GM12874 (cell line): ENCODE data around the gene GUCA1A.

Experiments used
- CTCF ChIP-seq: IDR thresholded peaks from 2 replicates; pipeline ENCODE4 v1.5.1; 2011; ENCODE audit warnings: low read depth, mild to moderate bottlenecking, control low read depth, low read length, moderate library complexity; ENCODE audit not compliant: insufficient read depth

Gene GUCA1A

GRCh38 chr6:42150254-42150653 is 22.9 kb upstream of the GUCA1A start:
- TF ChIP-seq CTCF, result no peak

- TF ChIP-seq CTCF, result no peak
These were observed 21.1 kb upstream of the GUCA1A start for GRCh38 chr6:42152024-42152423.

- no peak for TF ChIP-seq CTCF
These were observed 19.2 kb upstream of the GUCA1A start for GRCh38 chr6:42153921-42154320.

GRCh38 chr6:42154461-42155209 is 18.5 kb upstream of the GUCA1A start:
- TF ChIP-seq CTCF, result no peak

- TF ChIP-seq CTCF, result no peak
These were observed 17.9 kb upstream of the GUCA1A start for GRCh38 chr6:42155293-42155692.

GRCh38 chr6:42156638-42157037 is 16.5 kb upstream of the GUCA1A start:
- TF ChIP-seq CTCF, result no peak

- TF ChIP-seq CTCF, result no peak
These were observed 15.2 kb upstream of the GUCA1A start for GRCh38 chr6:42158011-42158410.

- TF ChIP-seq CTCF, result no peak
These were observed 14.5 kb upstream of the GUCA1A start for GRCh38 chr6:42158631-42159030.
